Adipose tissue (tissue), 3 donors: ENCODE results near the gene CAT. TPM values are rescaled to one million over a fixed set of nuclear protein-coding genes. Genes with fewer than 3 reads are reported as not detected.
"Not testable (repeated sequence)": the region's sequence is repeated elsewhere in the genome, so short reads cannot be mapped to it uniquely, and the experiment has no call there.

ENCODE experiments used
- H3K27ac ChIP-seq: one replicate; pipeline ENCODE4 v1.5.1; 2013; ENCODE audit warnings: low read depth, low read length
- WGBS, 3 donors: extraction: QIAGEN DNeasy Blood & Tissue Kit; methylation state at CpG; one replicate each; pipeline ENCODE4 v1.1.7; 2013; 5-methylcytosine and 5-hydroxymethylcytosine counted together
- polyA plus RNA-seq, 3 donors: library from polyadenylated mRNA; stranded (reverse); fragments of 200-250 nt; gene quantifications; one replicate each; pipeline ENCODE4 v1.2.3, GENCODE V29; 2013
- donor health status: healthy with polysubstance abuse.
- donor health status: Bipolar disorder and iron deficiency.
- donor health status: healthy.

CAT gene
- polyA plus RNA-seq, 3 donors, result 55.9 to 268 (median 149) TPM

- H3K27ac ChIP-seq, result no peak overlapping the region
- 77 to 97% (median 94%) methylated on average over 1 of the region's 1 CpG for WGBS, 3 donors
These were observed 21.5 kb upstream of the CAT start for GRCh38 chr11:34417202-34417601.

GRCh38 chr11:34419158-34419557 is 19.6 kb upstream of the CAT start:
- no peak overlapping the region for H3K27ac ChIP-seq
- WGBS, 3 donors, result 80 to 93% (median 92%) methylated on average over 2 of the region's 2 CpGs

GRCh38 chr11:34423300-34423699 is 15.4 kb upstream of the CAT start:
- WGBS, 3 donors, result 63 to 92% (median 74%) methylated on average over 7 of the region's 7 CpGs
- no peak overlapping the region for H3K27ac ChIP-seq

- 65 to 95% (median 92%) methylated on average over 2 of the region's 2 CpGs for WGBS, 3 donors
- H3K27ac ChIP-seq, result not testable (repeated sequence)
These were observed 13.9 kb upstream of the CAT start for GRCh38 chr11:34424826-34425225.

- H3K27ac ChIP-seq, result no peak overlapping the region
These were observed 13.4 kb upstream of the CAT start for GRCh38 chr11:34425360-34425759.

GRCh38 chr11:34425867-34426266 is 12.9 kb upstream of the CAT start:
- no peak overlapping the region for H3K27ac ChIP-seq
- WGBS, 3 donors, result 59 to 63% (median 62%) methylated on average over 1 of the region's 1 CpG

More at GRCh38 chr11:34425360-34425759, 13.4 kb upstream of the CAT start:
- WGBS, 3 donors, result 66 to 91% (median 79%) methylated on average over 1 of the region's 1 CpG

- WGBS, 3 donors, result 22 to 55% (median 34%) methylated on average over 3 of the region's 3 CpGs
- H3K27ac ChIP-seq, result no peak overlapping the region
These were observed 12.0 kb upstream of the CAT start for GRCh38 chr11:34426766-34427185.

- H3K27ac ChIP-seq, result no peak overlapping the region
- WGBS, 3 donors, result 20 to 52% (median 24%) methylated on average over 4 of the region's 4 CpGs
These were observed 11.4 kb upstream of the CAT start for GRCh38 chr11:34427186-34427805.

- no peak overlapping the region for H3K27ac ChIP-seq
- 61 to 97% (median 62%) methylated on average over 4 of the region's 4 CpGs for WGBS, 3 donors
These were observed 6.8 kb upstream of the CAT start for GRCh38 chr11:34431979-34432378.

- WGBS, 3 donors, result 57 to 93% (median 58%) methylated on average over 5 of the region's 5 CpGs
- no peak overlapping the region for H3K27ac ChIP-seq
These were observed 5.9 kb upstream of the CAT start for GRCh38 chr11:34432822-34433221.

GRCh38 chr11:34433899-34434298 is 4.8 kb upstream of the CAT start:
- no peak overlapping the region for H3K27ac ChIP-seq
- WGBS, 3 donors, result 50 to 92% (median 89%) methylated on average over 3 of the region's 3 CpGs

- no peak overlapping the region for H3K27ac ChIP-seq
- 80 to 93% (median 92%) methylated on average over 2 of the region's 2 CpGs for WGBS, 3 donors
These were observed 1.3 kb upstream of the CAT start for GRCh38 chr11:34437224-34438125.

- WGBS, 3 donors, result 12 to 16% (median 15%) methylated on average over 8 of the region's 8 CpGs
- H3K27ac ChIP-seq, result peak overlapping the region; percentile 42
These were observed 970 bp downstream of the CAT start for GRCh38 chr11:34439610-34440198.

GRCh38 chr11:34441814-34442213 is 3.1 kb downstream of the CAT start:
- no peak overlapping the region for H3K27ac ChIP-seq

GRCh38 chr11:34443136-34443535 is 4.4 kb downstream of the CAT start:
- H3K27ac ChIP-seq, result no peak overlapping the region
- 75 to 85% (median 77%) methylated on average over 3 of the region's 3 CpGs for WGBS, 3 donors

- WGBS, 3 donors, result 41 to 65% (median 48%) methylated on average over 4 of the region's 4 CpGs
- no peak overlapping the region for H3K27ac ChIP-seq
These were observed 5.7 kb downstream of the CAT start for GRCh38 chr11:34444428-34444827.

GRCh38 chr11:34445956-34446355 is 7.2 kb downstream of the CAT start:
- WGBS, 3 donors, result 52 to 75% (median 71%) methylated on average over 4 of the region's 4 CpGs

GRCh38 chr11:34446386-34446785 is 7.7 kb downstream of the CAT start:
- no peak overlapping the region for H3K27ac ChIP-seq
- WGBS, 3 donors, result 62 to 70% (median 69%) methylated on average over 5 of the region's 5 CpGs

More at GRCh38 chr11:34445956-34446355, 7.2 kb downstream of the CAT start:
- H3K27ac ChIP-seq, result no peak overlapping the region

- H3K27ac ChIP-seq, result no peak overlapping the region
These were observed 8.3 kb downstream of the CAT start for GRCh38 chr11:34447044-34447443.
